Neural cell (in vitro differentiated cells): ENCODE data around the gene PRKCE. TPM values are rescaled to one million over a fixed set of nuclear protein-coding genes. Genes with fewer than 3 reads are reported as not detected.

Experiments used
- H2AFZ ChIP-seq: fragments of 200-600, 300-800 bp; sonication (generic), shearing (Covaris generic); 2 replicates; pipeline ENCODE4 v1.6.0; 2014; ENCODE audit warnings: low read depth, mild to moderate bottlenecking, antibody characterized with exemption, low read length, moderate library complexity
- H3F3A ChIP-seq: fragments of 200-600 bp; shearing (Covaris generic); 2 replicates; pipeline ENCODE4 v1.6.1; 2016; ENCODE audit warnings: mild to moderate bottlenecking, moderate library complexity, mixed read lengths, antibody characterized with exemption, low read length; ENCODE audit not compliant: insufficient read depth, poor library complexity, severe bottlenecking
- H3K27ac ChIP-seq: fragments of 200-600, 300-800 bp; sonication (generic), shearing (Covaris generic); 2 replicates; pipeline ENCODE4 v1.5.1; 2014; ENCODE audit warnings: mild to moderate bottlenecking, low read length, moderate library complexity
- H3K27me3 ChIP-seq: fragments of 300-800, 200-600 bp; sonication (generic), shearing (Covaris generic); 2 replicates; pipeline ENCODE4 v1.6.0; 2014; ENCODE audit warnings: mild to moderate bottlenecking, low read depth, low read length, moderate library complexity; ENCODE audit not compliant: insufficient read depth
- H3K36me3 ChIP-seq: fragments of 300-800, 200-600 bp; sonication (generic), shearing (Covaris generic); 2 replicates; pipeline ENCODE4 v1.5.1; 2014; ENCODE audit warnings: mild to moderate bottlenecking, antibody characterized with exemption, low read length, moderate library complexity; ENCODE audit not compliant: insufficient read depth
- H3K4me2 ChIP-seq: fragments of 300-800, 200-600 bp; sonication (generic), shearing (Covaris generic); 2 replicates; pipeline ENCODE4 v1.6.0; 2014; ENCODE audit warnings: mild to moderate bottlenecking, low read length
- H3K4me3 ChIP-seq: fragments of 300-800, 200-600 bp; sonication (generic), shearing (Covaris generic); 2 replicates; pipeline ENCODE4 v1.5.1; 2014; ENCODE audit warnings: mild to moderate bottlenecking, low read length, moderate library complexity
- H3K79me2 ChIP-seq: fragments of 200-600 bp; shearing (Covaris generic); replicated peaks from 2 replicates; pipeline ENCODE4 v1.6.0; 2014; ENCODE audit warnings: mild to moderate bottlenecking, low read length, moderate library complexity; ENCODE audit not compliant: insufficient read depth
- H3K9ac ChIP-seq: fragments of 300-800, 200-600 bp; sonication (generic), shearing (Covaris generic); 2 replicates; pipeline ENCODE4 v1.6.1; 2016; ENCODE audit warnings: mild to moderate bottlenecking, low read length, mixed read lengths
- H3K9me2 ChIP-seq: fragments of 200-600 bp; shearing (Covaris generic); 2 replicates; pipeline ENCODE4 v1.6.1; 2016; ENCODE audit warnings: mild to moderate bottlenecking, low read length, mixed read lengths; ENCODE audit not compliant: insufficient read depth
- H3K9me3 ChIP-seq: fragments of 200-600, 300-800 bp; sonication (generic), shearing (Covaris generic); 2 replicates; pipeline ENCODE4 v1.6.1; 2016; ENCODE audit warnings: mild to moderate bottlenecking, mixed run types, low read length, moderate library complexity, mixed read lengths
- H4K20me1 ChIP-seq: fragments of 200-600 bp; shearing (Covaris generic); 2 replicates; pipeline ENCODE4 v1.6.1; 2016; ENCODE audit warnings: mild to moderate bottlenecking, mixed run types; ENCODE audit not compliant: insufficient read depth
- CTCF ChIP-seq: fragments of 450-650 bp; IDR thresholded peaks from 2 replicates; pipeline ENCODE4 v1.5.1; 2014; ENCODE audit warnings: antibody characterized with exemption, mild to moderate bottlenecking, moderate library complexity; ENCODE audit not compliant: poor library complexity, severe bottlenecking
- EP300 ChIP-seq: fragments of 450-650 bp; conservative IDR thresholded peaks from 2 replicates; pipeline ENCODE4 v1.6.1; 2014; ENCODE audit warnings: antibody characterized with exemption, mild to moderate bottlenecking, moderate library complexity; ENCODE audit not compliant: poor library complexity, severe bottlenecking
- EZH2 ChIP-seq: fragments of 200-600, 300-800 bp; shearing (Covaris generic), sonication (generic); IDR thresholded peaks from 2 replicates; pipeline ENCODE4 v1.6.1; 2014; ENCODE audit warnings: antibody characterized with exemption, low read length, borderline replicate concordance, mild to moderate bottlenecking; ENCODE audit not compliant: insufficient read depth, poor library complexity, severe bottlenecking
- MXI1 ChIP-seq: fragments of 450-650 bp; conservative IDR thresholded peaks from 2 replicates; pipeline ENCODE4 v1.6.1; 2014; ENCODE audit warnings: antibody characterized with exemption, mild to moderate bottlenecking; ENCODE audit not compliant: poor library complexity, severe bottlenecking
- POLR2AphosphoS5 ChIP-seq: IDR thresholded peaks from 2 replicates; pipeline ENCODE4 v1.6.1; 2012
- RAD21 ChIP-seq: fragments of 450-650 bp; conservative IDR thresholded peaks from 2 replicates; pipeline ENCODE4 v1.6.1; 2014; ENCODE audit warnings: antibody characterized with exemption, mild to moderate bottlenecking, moderate library complexity
- REST ChIP-seq: IDR thresholded peaks from 2 replicates; pipeline ENCODE4 v1.6.1; 2012; ENCODE audit warnings: borderline replicate concordance
- SMC3 ChIP-seq: fragments of 450-650 bp; conservative IDR thresholded peaks from 2 replicates; pipeline ENCODE4 v1.6.1; 2014; ENCODE audit warnings: antibody characterized with exemption, mild to moderate bottlenecking, moderate library complexity; ENCODE audit not compliant: poor library complexity
- TAF1 ChIP-seq: IDR thresholded peaks from 2 replicates; pipeline ENCODE4 v1.6.1; 2012; ENCODE audit warnings: low read depth
- polyA plus RNA-seq: library from polyadenylated mRNA; depleted of rRNA; stranded (reverse); fragments of >200 nt; gene quantifications from 2 replicates; pipeline ENCODE4 v1.2.3, GENCODE V29; 2014

The PRKCE gene
- polyA plus RNA-seq, 1 donor from 2014 or later = 5.4 TPM

- Histone ChIP-seq H3K9me3 (no peaks in the 10 kb centered on the region), H3K4me2 (no peak overlapping the region), H4K20me1 (no peaks in the 10 kb centered on the region), H3K36me3 (no peaks in the 10 kb centered on the region), H3K27ac (no peak overlapping the region), H3K4me3 (no peak overlapping the region), H3K9ac (no peak overlapping the region), H3K79me2 (no peaks in the 10 kb centered on the region), H3K9me2 (no peaks in the 10 kb centered on the region), H3F3A (no peaks in the 10 kb centered on the region), H3K27me3 (no peaks in the 10 kb centered on the region), H2AFZ (no peak overlapping the region)
- TF ChIP-seq SMC3 (no peak), REST (no peak), EZH2 (no peak), CTCF (no peak), POLR2AphosphoS5 (no peak), MXI1 (no peak), EP300 (no peak), RAD21 (no peak), TAF1 (no peak)
Observed at GRCh38 chr2:45825001-45825651, 173.7 kb downstream of the PRKCE start.

GRCh38 chr2:45826460-45826859, 175.0 kb downstream of the PRKCE start:
- H2AFZ ChIP-seq = no peak overlapping the region
- no peak overlapping the region for H3K9ac ChIP-seq
- no peaks in the 10 kb centered on the region for H3K9me2 ChIP-seq
- H3K4me2 ChIP-seq = no peak overlapping the region
- H3K27me3 ChIP-seq = no peaks in the 10 kb centered on the region
- no peaks in the 10 kb centered on the region for H3K36me3 ChIP-seq
- H4K20me1 ChIP-seq = no peaks in the 10 kb centered on the region
- H3K27ac ChIP-seq = no peak overlapping the region
- no peaks in the 10 kb centered on the region for H3F3A ChIP-seq
- no peak overlapping the region for H3K4me3 ChIP-seq
- no peak for TF ChIP-seq TAF1
- TF ChIP-seq RAD21 = no peak
- no peak for TF ChIP-seq MXI1
- TF ChIP-seq CTCF = no peak
- no peak for TF ChIP-seq SMC3
- TF ChIP-seq EP300 = no peak
- TF ChIP-seq POLR2AphosphoS5 = no peak
- peaks cover 5% of the 10 kb centered on the region for H3K9me3 ChIP-seq
- H3K79me2 ChIP-seq = no peaks in the 10 kb centered on the region
